HCT116 (cell line): ENCODE results near the gene KLF6. TPM values are rescaled to one million over a fixed set of nuclear protein-coding genes. Genes with fewer than 3 reads are reported as not detected.

ENCODE experiments used
- ATAC-seq: fragments of 200-7000 bp; cut with Tn5 transposase; 2 replicates; pipeline ENCODE4 v1.9.1; 2020; ENCODE audit warnings: mild to moderate bottlenecking, moderate library complexity
- BruUV-seq: library from RNA; stranded (reverse); fragments of 400-500 nt; replicated peaks from 2 replicates; lab custom pipeline; 2021; lab: Mats Ljungman, UMichigan
- CTCF ChIA-PET: fragments of 300-600 bp; sonication (Branson Sonifier 250); formaldehyde crosslinking; loops from one replicate; lab custom pipeline; 2021; ENCODE audit warnings: antibody characterized with exemption; lab: Charles Lee
- POLR2A ChIA-PET: fragments of 300-600, 350-600 bp; sonication (Branson Sonifier 250); formaldehyde crosslinking; loops from one replicate; lab custom pipeline; 2021; ENCODE audit warnings: antibody characterized with exemption; lab: Charles Lee
- RAD21 ChIA-PET, 2 experiments: fragments of 300-600 bp; sonication (Branson Sonifier 250); formaldehyde crosslinking; loops; one replicate each; lab custom pipeline; 2023; ENCODE audit warnings: low total read pairs in 2 of 2; ENCODE audit not compliant: uncharacterized antibody in 2 of 2, unreplicated experiment in 2 of 2, low non-redundant PET in 1 of 2; lab: Charles Lee
- DNase-seq: peaks from one replicate; pipeline ENCODE4 v3.0.0-alpha.2; 2010; ENCODE audit warnings: low read depth, low spot score
- H2AFZ ChIP-seq: fragments of 200-600 bp; shearing (Covaris generic), sonication (generic); 2 replicates; pipeline ENCODE4 v1.6.1; 2017; ENCODE audit warnings: low read depth, mixed run types, mixed read lengths, antibody characterized with exemption, low read length; ENCODE audit not compliant: poor library complexity, severe bottlenecking
- H3K27ac ChIP-seq: 2 replicates; pipeline ENCODE4 v1.5.1; 2012; ENCODE audit warnings: low read depth, low read length
- H3K27me3 ChIP-seq: fragments of 200-600 bp; sonication (generic); 2 replicates; pipeline ENCODE4 v1.6.1; 2016; ENCODE audit warnings: mixed run types, low read length, mixed read lengths; ENCODE audit not compliant: insufficient read depth
- H3K36me3 ChIP-seq, 2 experiments: fragments of 200-500 bp in 1 of 2; fragments of 200-600 bp in 1 of 2; sonication (Bioruptor generic) in 1 of 2; sonication (generic) in 1 of 2; 2 replicates each; pipeline versions ENCODE4 v1.5.1 to v1.6.1; 2014 to 2016; ENCODE audit warnings: low read length in 2 of 2, inconsistent platforms in 1 of 2, mixed read lengths in 1 of 2, mixed run types in 1 of 2; ENCODE audit not compliant: insufficient read depth in 2 of 2, control insufficient read depth in 1 of 2
- H3K4me1 ChIP-seq, 2 experiments: fragments of 200-600 bp in 1 of 2; sonication (generic) in 1 of 2; 2 replicates each; pipeline versions ENCODE4 v1.5.1 to v1.6.1; 2012 to 2017; ENCODE audit warnings: low read length in 2 of 2, inconsistent platforms in 1 of 2, mild to moderate bottlenecking in 1 of 2, mixed read lengths in 1 of 2, mixed run types in 1 of 2, moderate library complexity in 1 of 2; ENCODE audit not compliant: insufficient read depth in 2 of 2, control insufficient read depth in 1 of 2
- H3K4me2 ChIP-seq: fragments of 200-600 bp; sonication (generic); 2 replicates; pipeline ENCODE4 v1.6.1; 2017; ENCODE audit warnings: mixed run types, low read length, mixed read lengths
- H3K4me3 ChIP-seq, 2 experiments: fragments of 200-600 bp in 1 of 2; sonication (generic) in 1 of 2; replicated peaks in 1 of 2; 2 replicates each; pipeline ENCODE4 v1.5.1; 2011 to 2016; ENCODE audit warnings: low read length in 2 of 2, control low read depth in 1 of 2, low read depth in 1 of 2, mild to moderate bottlenecking in 1 of 2, mixed read lengths in 1 of 2, mixed run types in 1 of 2
- H3K79me2 ChIP-seq: fragments of 200-600 bp; sonication (generic); 2 replicates; pipeline ENCODE4 v1.6.1; 2017; ENCODE audit warnings: mild to moderate bottlenecking, mixed run types, low read length, moderate library complexity, mixed read lengths; ENCODE audit not compliant: insufficient read depth
- H3K9ac ChIP-seq: fragments of 200-600 bp; sonication (generic); 2 replicates; pipeline ENCODE4 v1.6.1; 2016; ENCODE audit warnings: low read length, mixed read lengths
- H3K9me2 ChIP-seq: fragments of 200-600 bp; sonication (generic), shearing (Covaris generic); 2 replicates; pipeline ENCODE4 v1.6.1; 2017; ENCODE audit warnings: mixed run types, mild to moderate bottlenecking, moderate library complexity; ENCODE audit not compliant: insufficient read depth
- H3K9me3 ChIP-seq, 2 experiments: fragments of 200-500 bp in 1 of 2; fragments of 200-600 bp in 1 of 2; sonication (Bioruptor generic) in 1 of 2; sonication (generic) in 1 of 2; 2 replicates each; pipeline ENCODE4 v1.6.1; 2014 to 2017; ENCODE audit warnings: low read length in 2 of 2, mixed read lengths in 2 of 2, inconsistent platforms in 1 of 2, low read depth in 1 of 2, mild to moderate bottlenecking in 1 of 2, mixed run types in 1 of 2, moderate library complexity in 1 of 2; ENCODE audit not compliant: control insufficient read depth in 1 of 2, insufficient read depth in 1 of 2
- H4K20me1 ChIP-seq: fragments of 200-600 bp; sonication (generic), shearing (Covaris generic); 2 replicates; pipeline ENCODE4 v1.6.1; 2017; ENCODE audit warnings: mixed run types, mild to moderate bottlenecking, moderate library complexity; ENCODE audit not compliant: insufficient read depth
- CEBPB ChIP-seq: IDR thresholded peaks from 2 replicates; pipeline ENCODE4 v1.6.1; 2012; ENCODE audit warnings: low read depth
- EGR1 ChIP-seq: IDR thresholded peaks from 2 replicates; pipeline ENCODE4 v1.6.1; 2012; ENCODE audit warnings: low read depth
- ELF1 ChIP-seq: IDR thresholded peaks from 2 replicates; pipeline ENCODE4 v1.6.1; 2012; ENCODE audit warnings: low read depth, borderline replicate concordance
- EZH2 ChIP-seq: fragments of 200-600 bp; sonication (generic); IDR thresholded peaks from 2 replicates; pipeline ENCODE4 v1.6.1; 2017; ENCODE audit warnings: antibody characterized with exemption, mixed run types
- EZH2phosphoT487 ChIP-seq: fragments of 200-600 bp; IDR thresholded peaks from 2 replicates; pipeline ENCODE4 v1.6.1; 2018; ENCODE audit warnings: antibody characterized with exemption, borderline replicate concordance
- JUND ChIP-seq: IDR thresholded peaks from 2 replicates; pipeline ENCODE4 v1.6.1; 2012
- POLR2A ChIP-seq: IDR thresholded peaks from 2 replicates; pipeline ENCODE4 v1.7.0; 2011; ENCODE audit warnings: borderline replicate concordance; ENCODE audit not compliant: insufficient read depth, insufficient read length; ENCODE audit errors: extremely low read depth
- POLR2AphosphoS5 ChIP-seq: IDR thresholded peaks from 2 replicates; pipeline ENCODE4 v1.6.1; 2011; ENCODE audit warnings: mild to moderate bottlenecking, low read depth, low read length, moderate library complexity
- RAD21 ChIP-seq: IDR thresholded peaks from 2 replicates; pipeline ENCODE4 v1.6.1; 2012; ENCODE audit warnings: low read depth, mild to moderate bottlenecking
- SP1 ChIP-seq: IDR thresholded peaks from 2 replicates; pipeline ENCODE4 v1.6.1; 2012; ENCODE audit warnings: low read depth
- SRF ChIP-seq: IDR thresholded peaks from 2 replicates; pipeline ENCODE4 v1.6.1; 2012; ENCODE audit warnings: low read depth
- TCF7L2 ChIP-seq: IDR thresholded peaks from 2 replicates; pipeline ENCODE4 v1.7.0; 2011; ENCODE audit warnings: borderline replicate concordance, inconsistent platforms; ENCODE audit not compliant: insufficient read depth, insufficient read length; ENCODE audit errors: extremely low read depth
- ZFX ChIP-seq: fragments of 450-650 bp; IDR thresholded peaks from 2 replicates; pipeline ENCODE4 v1.6.1; 2017
- intact Hi-C: fragments of 100-400 bp; cut with micrococcal nuclease; formaldehyde crosslinking; loops from 2 replicates; pipeline ENCODE4 v1.10.0; 2022
- total RNA-seq: library from RNA; stranded (reverse); gene quantifications from one replicate; pipeline ENCODE4 v1.2.1, GENCODE V29; 2021; ENCODE audit not compliant: unreplicated experiment
- TF ChIP-seq, protein P1 (sequence below): IDR thresholded peaks from 2 replicates; pipeline ENCODE4 v1.6.1; 2012
- TF ChIP-seq, protein P2 (sequence below), 3 experiments: fragments of 200-600 bp in 1 of 3; sonication (generic) in 1 of 3; IDR thresholded peaks in 2 of 3; conservative IDR thresholded peaks in 1 of 3; 2 replicates each; pipeline ENCODE4 v1.5.1; 2012 to 2017; ENCODE audit warnings: low read depth in 2 of 3, low read length in 2 of 3, antibody characterized with exemption in 1 of 3, borderline replicate concordance in 1 of 3, control low read depth in 1 of 3, mild to moderate bottlenecking in 1 of 3, mixed read lengths in 1 of 3, mixed run types in 1 of 3, moderate library complexity in 1 of 3; ENCODE audit not compliant: insufficient read depth in 1 of 3
- TF ChIP-seq, protein P3 (sequence below): IDR thresholded peaks from 2 replicates; pipeline ENCODE4 v1.6.1; 2012; ENCODE audit warnings: low read depth

The KLF6 gene
- total RNA-seq, 1 experiment from 2014 or later: 82.2 TPM

DNA sequence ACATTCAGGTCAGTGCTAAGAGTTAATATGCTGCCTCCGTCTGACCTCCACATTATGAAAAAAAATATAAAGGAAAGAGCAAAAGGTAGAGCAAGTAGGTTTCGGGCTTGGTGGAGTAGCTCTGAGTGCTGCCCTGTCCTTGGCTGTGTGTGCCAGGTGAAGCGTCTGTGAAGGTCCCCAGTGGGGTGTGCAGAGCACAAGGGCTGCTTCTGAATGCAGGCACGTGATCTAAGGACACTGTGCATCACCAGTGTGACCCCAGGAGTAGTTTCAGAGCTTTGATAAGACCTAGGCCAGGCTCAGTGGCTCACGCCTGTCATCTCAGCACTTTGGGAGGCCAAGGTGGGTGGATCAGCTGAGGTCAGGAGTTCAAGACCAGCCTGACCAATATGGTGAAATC, 36.0 kb downstream of the KLF6 start:
- ChIA-PET POLR2A (no interaction called here), CTCF (no interaction called here), RAD21 (interaction anchor here in 1 of 2 experiments (0.6 kb wide), 1 partner anchor 8 kb away, joined by 3 read pairs; no protein-coding TSS in a partner anchor)
- Histone ChIP-seq H2AFZ (no peak overlapping the region), H3K27me3 (no peaks in the 10 kb centered on the region), H3K36me3 (no peaks in the 10 kb centered on the region), H3K4me3 (no peak overlapping the region), H3K9ac (no peak overlapping the region), H3K27ac (no peak overlapping the region), H3K79me2 (no peaks in the 10 kb centered on the region), H3K4me1 (peaks cover 0 to 2% of the 10 kb centered on the region in 2 experiments; a peak in 2 of 4 replicates), H3K9me2 (no peaks in the 10 kb centered on the region), H4K20me1 (no peaks in the 10 kb centered on the region), H3K9me3 (no peaks in the 10 kb centered on the region), H3K4me2 (no peak overlapping the region)
- no peak for TF ChIP-seq JUND
- no peak for TF ChIP-seq EZH2phosphoT487
- TF ChIP-seq ELF1: no peak
- TF ChIP-seq, protein P1, sequence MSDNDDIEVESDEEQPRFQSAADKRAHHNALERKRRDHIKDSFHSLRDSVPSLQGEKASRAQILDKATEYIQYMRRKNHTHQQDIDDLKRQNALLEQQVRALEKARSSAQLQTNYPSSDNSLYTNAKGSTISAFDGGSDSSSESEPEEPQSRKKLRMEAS: no peak
- TF ChIP-seq, protein P2, sequence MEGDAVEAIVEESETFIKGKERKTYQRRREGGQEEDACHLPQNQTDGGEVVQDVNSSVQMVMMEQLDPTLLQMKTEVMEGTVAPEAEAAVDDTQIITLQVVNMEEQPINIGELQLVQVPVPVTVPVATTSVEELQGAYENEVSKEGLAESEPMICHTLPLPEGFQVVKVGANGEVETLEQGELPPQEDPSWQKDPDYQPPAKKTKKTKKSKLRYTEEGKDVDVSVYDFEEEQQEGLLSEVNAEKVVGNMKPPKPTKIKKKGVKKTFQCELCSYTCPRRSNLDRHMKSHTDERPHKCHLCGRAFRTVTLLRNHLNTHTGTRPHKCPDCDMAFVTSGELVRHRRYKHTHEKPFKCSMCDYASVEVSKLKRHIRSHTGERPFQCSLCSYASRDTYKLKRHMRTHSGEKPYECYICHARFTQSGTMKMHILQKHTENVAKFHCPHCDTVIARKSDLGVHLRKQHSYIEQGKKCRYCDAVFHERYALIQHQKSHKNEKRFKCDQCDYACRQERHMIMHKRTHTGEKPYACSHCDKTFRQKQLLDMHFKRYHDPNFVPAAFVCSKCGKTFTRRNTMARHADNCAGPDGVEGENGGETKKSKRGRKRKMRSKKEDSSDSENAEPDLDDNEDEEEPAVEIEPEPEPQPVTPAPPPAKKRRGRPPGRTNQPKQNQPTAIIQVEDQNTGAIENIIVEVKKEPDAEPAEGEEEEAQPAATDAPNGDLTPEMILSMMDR (IDR thresholded peaks at IDR 0.05 in 2 of 3, conservative IDR thresholded peaks at IDR 0.05 in 1 of 3; ENCODE audit: borderline replicate concordance in 1 of 3, insufficient read depth in 1 of 3, low read depth in 2 of 3, low read length in 2 of 3): no peak
- TF ChIP-seq ZFX: no peak
- no peak for TF ChIP-seq EZH2
- no peak for TF ChIP-seq SRF
- intact Hi-C loops: no loop called here
- DNase-seq (no peak), ATAC-seq (no peak)
- no TSS peak for BruUV-seq

DNA sequence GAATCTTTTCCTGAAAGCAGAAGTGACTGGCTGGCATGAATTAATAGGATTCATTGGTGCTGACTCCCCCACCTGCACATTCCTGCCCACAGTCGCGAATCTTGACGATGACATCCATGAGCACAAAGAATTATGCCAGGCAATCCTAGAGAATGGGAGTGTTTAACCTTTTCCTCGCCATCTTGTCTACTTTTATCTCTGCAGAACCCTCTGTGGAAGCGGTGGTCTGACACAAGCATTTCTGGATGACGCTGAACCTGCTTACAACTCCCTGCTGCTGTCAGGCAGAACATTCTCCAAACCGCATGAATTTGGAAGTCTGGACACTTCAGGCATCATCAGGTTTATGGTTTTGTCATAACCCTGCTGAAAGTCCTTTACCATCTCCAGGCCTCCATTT, 36.5 kb downstream of the KLF6 start:
- RAD21 ChIA-PET: no interaction called here
- H3K9ac ChIP-seq: no peak overlapping the region
- peaks cover 0 to 2% of the 10 kb centered on the region in 2 experiments; a peak in 2 of 4 replicates for H3K4me1 ChIP-seq
- no peak overlapping the region for H3K27ac ChIP-seq
- H2AFZ ChIP-seq: no peak overlapping the region
- no peak for ATAC-seq
- no peak overlapping the region for H3K4me2 ChIP-seq
- no peak overlapping the region for H3K4me3 ChIP-seq
- CTCF ChIA-PET: no interaction called here
- H4K20me1 ChIP-seq: no peaks in the 10 kb centered on the region
- intact Hi-C loops: no loop called here
- H3K27me3 ChIP-seq: no peaks in the 10 kb centered on the region
- H3K9me2 ChIP-seq: no peaks in the 10 kb centered on the region
- H3K9me3 ChIP-seq: no peaks in the 10 kb centered on the region
- POLR2A ChIA-PET: no interaction called here
- no peak for DNase-seq
- H3K36me3 ChIP-seq: no peaks in the 10 kb centered on the region
- BruUV-seq: no TSS peak
- H3K79me2 ChIP-seq: no peaks in the 10 kb centered on the region
- TF ChIP-seq RAD21 (no peak), TCF7L2 (no peak), CEBPB (no peak), POLR2A (no peak), POLR2AphosphoS5 (no peak), EGR1 (no peak), SP1 (no peak)
- TF ChIP-seq, protein P3, sequence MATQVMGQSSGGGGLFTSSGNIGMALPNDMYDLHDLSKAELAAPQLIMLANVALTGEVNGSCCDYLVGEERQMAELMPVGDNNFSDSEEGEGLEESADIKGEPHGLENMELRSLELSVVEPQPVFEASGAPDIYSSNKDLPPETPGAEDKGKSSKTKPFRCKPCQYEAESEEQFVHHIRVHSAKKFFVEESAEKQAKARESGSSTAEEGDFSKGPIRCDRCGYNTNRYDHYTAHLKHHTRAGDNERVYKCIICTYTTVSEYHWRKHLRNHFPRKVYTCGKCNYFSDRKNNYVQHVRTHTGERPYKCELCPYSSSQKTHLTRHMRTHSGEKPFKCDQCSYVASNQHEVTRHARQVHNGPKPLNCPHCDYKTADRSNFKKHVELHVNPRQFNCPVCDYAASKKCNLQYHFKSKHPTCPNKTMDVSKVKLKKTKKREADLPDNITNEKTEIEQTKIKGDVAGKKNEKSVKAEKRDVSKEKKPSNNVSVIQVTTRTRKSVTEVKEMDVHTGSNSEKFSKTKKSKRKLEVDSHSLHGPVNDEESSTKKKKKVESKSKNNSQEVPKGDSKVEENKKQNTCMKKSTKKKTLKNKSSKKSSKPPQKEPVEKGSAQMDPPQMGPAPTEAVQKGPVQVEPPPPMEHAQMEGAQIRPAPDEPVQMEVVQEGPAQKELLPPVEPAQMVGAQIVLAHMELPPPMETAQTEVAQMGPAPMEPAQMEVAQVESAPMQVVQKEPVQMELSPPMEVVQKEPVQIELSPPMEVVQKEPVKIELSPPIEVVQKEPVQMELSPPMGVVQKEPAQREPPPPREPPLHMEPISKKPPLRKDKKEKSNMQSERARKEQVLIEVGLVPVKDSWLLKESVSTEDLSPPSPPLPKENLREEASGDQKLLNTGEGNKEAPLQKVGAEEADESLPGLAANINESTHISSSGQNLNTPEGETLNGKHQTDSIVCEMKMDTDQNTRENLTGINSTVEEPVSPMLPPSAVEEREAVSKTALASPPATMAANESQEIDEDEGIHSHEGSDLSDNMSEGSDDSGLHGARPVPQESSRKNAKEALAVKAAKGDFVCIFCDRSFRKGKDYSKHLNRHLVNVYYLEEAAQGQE: no peak
